GM18502 (cell line): ENCODE data around the gene DYNC1I2.
"Not testable (repeated sequence)": the region's sequence is repeated elsewhere in the genome, so short reads cannot be mapped to it uniquely, and the experiment has no call there.

Experiments
- ATAC-seq: cut with Tn5 transposase; IDR thresholded peaks from one replicate; pipeline ENCODE4 v1.9.1; 2021; ENCODE audit warnings: mild to moderate bottlenecking; ENCODE audit not compliant: unreplicated experiment, poor library complexity

The DYNC1I2 gene

GRCh38 chr2:171771463-171771862 lies 84.2 kb downstream of the DYNC1I2 start:
- no peak for ATAC-seq

- no peak for ATAC-seq
Observed at GRCh38 chr2:171772373-171772772, 85.1 kb downstream of the DYNC1I2 start.

GRCh38 chr2:171774581-171774980 lies 87.3 kb downstream of the DYNC1I2 start:
- not testable (repeated sequence) for ATAC-seq

GRCh38 chr2:171778515-171778914 lies 91.2 kb downstream of the DYNC1I2 start:
- ATAC-seq = no peak

- no peak for ATAC-seq
Observed at GRCh38 chr2:171785450-171785849, 98.2 kb downstream of the DYNC1I2 start.

GRCh38 chr2:171787333-171788072 lies 100.2 kb downstream of the DYNC1I2 start:
- no peak for ATAC-seq

- no peak for ATAC-seq
Observed at GRCh38 chr2:171788316-171788993, 101.2 kb downstream of the DYNC1I2 start.

GRCh38 chr2:171789956-171790355 lies 102.7 kb downstream of the DYNC1I2 start:
- ATAC-seq = no peak

GRCh38 chr2:171791361-171791760 lies 104.1 kb downstream of the DYNC1I2 start:
- no peak for ATAC-seq

GRCh38 chr2:171792157-171792556 lies 104.9 kb downstream of the DYNC1I2 start:
- ATAC-seq = no peak

- ATAC-seq = no peak
Observed at GRCh38 chr2:171792886-171793580, 105.8 kb downstream of the DYNC1I2 start.

GRCh38 chr2:171793691-171794678 lies 106.7 kb downstream of the DYNC1I2 start:
- no peak for ATAC-seq

- no peak for ATAC-seq
Observed at GRCh38 chr2:171794918-171795317, 107.6 kb downstream of the DYNC1I2 start.
